Measurements from ENCODE around the gene USP10. TPM values are rescaled to one million over a fixed set of nuclear protein-coding genes. Genes with fewer than 3 reads are reported as not detected.
A peak's percentile ranks its signal among the peaks of the same experiment; 100 is the strongest.

Gene USP10
- total RNA-seq, result 100 to 1,000 TPM in 1 of 4 donors, 10 to 100 TPM in 3; 61.1 to 103 (median 74.4) TPM

GRCh38 chr16:84699712-84700445 is at the start of gene USP10:
USP10 (plus strand) TSS chr16:84700000; CDS start chr16:84700091, 91 bp downstream.
- intact Hi-C loops (cut with DNase I; ENCODE audit: low total_unique reads), result no loop called here
- no peaks in the 10 kb centered on the region for H3K9me3 ChIP-seq
- in situ Hi-C loops (cut with MboI; ENCODE audit: low sequenced_read_pairs in 4 of 4), result no loop called here
- peak; percentile 95 for ATAC-seq
- H3K36me3 ChIP-seq, result no peaks in the 10 kb centered on the region
- peaks cover 21 to 27% of the 10 kb centered on the region in 2 donors for H3K4me1 ChIP-seq
- DNase-seq, result peak; percentile 56 to 71
- TF ChIP-seq CTCF (IDR thresholded peaks at IDR 0.05 in 4 of 5, conservative IDR thresholded peaks at IDR 0.05 in 1 of 5) (no peak), POLR2A (IDR thresholded peaks at IDR 0.05) (peak; percentile 67 to 72)
- no peaks in the 10 kb centered on the region for H3K27me3 ChIP-seq
- peak within 1 kb of the TSS; percentile 75 to 92 (median 80) for H3K27ac ChIP-seq
- peak within 1 kb of the TSS; percentile 67 to 79 (median 70) for H3K4me3 ChIP-seq

GRCh38 chr16:84650062-84650991 is 49.5 kb upstream of the USP10 start:
- Histone ChIP-seq H3K4me1 (peaks cover 12 to 15% of the 10 kb centered on the region in 2 donors), H3K9me3 (no peaks in the 10 kb centered on the region), H3K27ac (peak overlapping the region in 1 of 4 donors; percentile 81), H3K36me3 (peaks cover 0 to 8% of the 10 kb centered on the region in 2 donors), H3K27me3 (no peaks in the 10 kb centered on the region), H3K4me3 (no peak overlapping the region)
- TF ChIP-seq POLR2A (IDR thresholded peaks at IDR 0.05) (no peak), CTCF (IDR thresholded peaks at IDR 0.05 in 4 of 5, conservative IDR thresholded peaks at IDR 0.05 in 1 of 5) (no peak)
- ATAC-seq (no peak), DNase-seq (no peak)
- intact Hi-C loops (cut with DNase I; ENCODE audit: low total_unique reads) (no loop called here), in situ Hi-C loops (cut with MboI; ENCODE audit: low sequenced_read_pairs in 4 of 4) (no loop called here)

- Histone ChIP-seq H3K4me3 (no peak overlapping the region), H3K4me1 (peaks cover 8 to 15% of the 10 kb centered on the region in 2 donors), H3K27ac (no peak overlapping the region), H3K9me3 (no peaks in the 10 kb centered on the region), H3K36me3 (peaks cover 0 to 19% of the 10 kb centered on the region in 2 donors), H3K27me3 (no peaks in the 10 kb centered on the region)
- DNase-seq, result no peak
- no peak for ATAC-seq
- TF ChIP-seq CTCF (IDR thresholded peaks at IDR 0.05 in 4 of 5, conservative IDR thresholded peaks at IDR 0.05 in 1 of 5), result no peak
- TF ChIP-seq POLR2A (IDR thresholded peaks at IDR 0.05), result no peak
- in situ Hi-C loops (cut with MboI; ENCODE audit: low sequenced_read_pairs in 4 of 4) (no loop called here), intact Hi-C loops (cut with DNase I; ENCODE audit: low total_unique reads) (no loop called here)
Observed at GRCh38 chr16:84652566-84652965, 47.2 kb upstream of the USP10 start.

GRCh38 chr16:84654238-84654637 is 45.6 kb upstream of the USP10 start:
- DNase-seq (no peak), ATAC-seq (no peak)
- Histone ChIP-seq H3K9me3 (no peaks in the 10 kb centered on the region), H3K4me1 (peaks cover 4 to 7% of the 10 kb centered on the region in 2 donors), H3K27me3 (no peaks in the 10 kb centered on the region), H3K27ac (no peak overlapping the region), H3K4me3 (no peak overlapping the region), H3K36me3 (peaks cover 0 to 35% of the 10 kb centered on the region in 2 donors)
- TF ChIP-seq CTCF (IDR thresholded peaks at IDR 0.05 in 4 of 5, conservative IDR thresholded peaks at IDR 0.05 in 1 of 5) (no peak), POLR2A (IDR thresholded peaks at IDR 0.05) (no peak)
- intact Hi-C loops (cut with DNase I; ENCODE audit: low total_unique reads) (no loop called here), in situ Hi-C loops (cut with MboI; ENCODE audit: low sequenced_read_pairs in 4 of 4) (no loop called here)
